Omental fat pad (tissue), 4 donors: ENCODE results near the gene HTRA3. TPM values are rescaled to one million over a fixed set of nuclear protein-coding genes. Genes with fewer than 3 reads are reported as not detected.

ENCODE experiments used
- ATAC-seq: fragments of 150-250 bp; one replicate; pipeline ENCODE4 v1.9.1; 2016; ENCODE audit warnings: mild to moderate bottlenecking, moderate library complexity; ENCODE audit not compliant: low FRiP score
- DNase-seq: peaks from one replicate; pipeline ENCODE4 v3.0.0-alpha.2; 2019; ENCODE audit warnings: low spot score
- CTCF ChIP-seq, 3 donors: fragments of 450-650 bp; IDR thresholded peaks; one replicate each; pipeline ENCODE4 v1.5.1; 2016 to 2017; ENCODE audit warnings: antibody characterized with exemption in 3 of 3, mild to moderate bottlenecking in 3 of 3, moderate library complexity in 2 of 3
- total RNA-seq, 4 donors: library from RNA; depleted of rRNA; stranded (reverse); fragments of >200 nt; gene quantifications; one replicate each; pipeline ENCODE4 v1.1.0, GENCODE V29; 2016

The HTRA3 gene
- total RNA-seq, 4 donors from 2014 or later: 15.8 to 147 (median 23.3) TPM

GRCh38 chr4:8329560-8329858, 60.0 kb downstream of the HTRA3 start:
- ATAC-seq: no peak
- no peak for DNase-seq
- TF ChIP-seq CTCF (IDR thresholded peaks at IDR 0.05): no peak

- TF ChIP-seq CTCF (IDR thresholded peaks at IDR 0.05): no peak
Observed at GRCh38 chr4:8329859-8330761, 60.6 kb downstream of the HTRA3 start.

GRCh38 chr4:8330821-8331574, 61.4 kb downstream of the HTRA3 start:
- TF ChIP-seq CTCF (IDR thresholded peaks at IDR 0.05): no peak
- ATAC-seq (no peak), DNase-seq (no peak)

More at GRCh38 chr4:8329859-8330761, 60.6 kb downstream of the HTRA3 start:
- ATAC-seq (no peak), DNase-seq (no peak)

- DNase-seq (no peak), ATAC-seq (no peak)
- TF ChIP-seq CTCF (IDR thresholded peaks at IDR 0.05): no peak
Observed at GRCh38 chr4:8331575-8331955, 62.0 kb downstream of the HTRA3 start.

GRCh38 chr4:8332038-8332857, 62.7 kb downstream of the HTRA3 start:
- TF ChIP-seq CTCF (IDR thresholded peaks at IDR 0.05): no peak
- DNase-seq (no peak), ATAC-seq (no peak)

- DNase-seq (no peak), ATAC-seq (no peak)
Observed at GRCh38 chr4:8332891-8333331, 63.4 kb downstream of the HTRA3 start.

More at GRCh38 chr4:8332891-8333331, 63.4 kb downstream of the HTRA3 start:
- TF ChIP-seq CTCF (IDR thresholded peaks at IDR 0.05): no peak
